Activated naive CD4-positive, alpha-beta T cell treated with anti-CD3 and anti-CD28 coated beads, Interleukin-2, amount 10 ng/mL, durations not matched to agents 7 days and 5 days (primary cell): ENCODE data around the gene CIAPIN1.
A peak's percentile ranks its signal among the peaks of the same experiment; 100 is the strongest.

Experiments
- CTCF ChIA-PET: fragments of 350-600 bp; sonication (Branson Sonifier 250); formaldehyde crosslinking; loops from one replicate; lab custom pipeline; 2021; ENCODE audit warnings: antibody characterized with exemption; lab: Charles Lee
- DNase-seq: peaks from one replicate; pipeline ENCODE4 v3.0.0-alpha.2; 2020
- H3K27ac Mint-ChIP-seq: one replicate; pipeline ENCODE4 v1.8.0; 2021; ENCODE audit warnings: mild to moderate bottlenecking, moderate library complexity, mixed read lengths
- H3K27me3 Mint-ChIP-seq: one replicate; pipeline ENCODE4 v1.8.0; 2021; ENCODE audit warnings: mild to moderate bottlenecking, mixed read lengths
- H3K36me3 Mint-ChIP-seq: one replicate; pipeline ENCODE4 v1.8.0; 2021; ENCODE audit warnings: mixed read lengths
- H3K4me1 Mint-ChIP-seq: one replicate; pipeline ENCODE4 v1.8.0; 2021; ENCODE audit warnings: mixed read lengths
- H3K4me3 Mint-ChIP-seq: one replicate; pipeline ENCODE4 v1.8.0; 2021; ENCODE audit warnings: mild to moderate bottlenecking, moderate library complexity, mixed read lengths
- H3K9me3 Mint-ChIP-seq: one replicate; pipeline ENCODE4 v1.8.0; 2021; ENCODE audit warnings: mixed read lengths

Gene CIAPIN1

DNA sequence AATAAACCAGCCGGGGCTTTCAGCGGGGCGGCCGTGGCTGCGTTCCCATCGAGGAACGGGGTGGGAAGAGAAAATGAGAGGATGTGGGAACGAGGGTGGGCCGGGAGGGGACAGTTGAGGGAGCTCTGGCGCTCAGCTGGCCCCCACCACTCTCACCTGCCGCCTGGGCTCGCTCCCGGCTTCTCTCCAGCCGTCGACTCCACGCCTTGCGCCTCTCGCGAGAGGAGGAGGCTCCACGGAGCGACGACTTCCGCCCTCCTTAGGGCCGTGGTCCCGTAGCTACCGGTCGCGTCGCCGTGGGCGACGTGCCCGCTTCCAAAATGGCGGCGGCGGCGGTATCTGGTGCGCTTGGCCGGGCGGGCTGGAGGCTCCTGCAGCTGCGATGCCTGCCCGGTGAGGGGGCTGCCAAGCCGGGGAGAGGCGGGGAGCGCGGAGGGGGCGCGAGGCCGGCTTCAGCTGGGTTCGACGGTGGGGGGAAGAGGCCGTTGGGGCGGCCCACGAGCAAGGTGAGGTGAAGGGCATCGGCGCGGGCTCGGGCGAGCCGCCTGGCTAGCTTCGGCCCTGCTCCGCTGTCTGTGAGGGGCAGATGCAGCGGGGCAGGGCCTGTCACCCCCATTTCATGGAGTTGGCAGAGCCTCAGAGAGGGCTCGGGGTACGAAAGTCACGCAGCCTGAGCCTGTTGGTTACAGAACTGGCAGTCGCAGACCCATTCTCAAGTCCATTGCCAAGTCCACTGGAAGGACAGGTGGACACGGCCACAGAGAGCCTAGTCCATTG, at the start of gene CIAPIN1, which contains the start of gene COQ9:
Gene CIAPIN1 (minus strand): TSS at position 200 of the 777 bp plus-strand sequence. CDS start 6,457 bp downstream, outside the sequence.
Gene COQ9 (plus strand): TSS at position 294 of the 777 bp plus-strand sequence. CDS start 27 bp downstream, at position 321.
- peak within 1 kb of the TSS; percentile 89 for H3K27ac Mint-ChIP-seq
- CTCF ChIA-PET: interaction anchor here (1.1 to 3.0 kb wide), 4 partner anchors 13 to 73 kb away, joined by 6 to 25 read pairs (median 10); partner anchors contain the start of gene POLR2C
- peaks cover 38% of the 10 kb centered on the region for H3K4me1 Mint-ChIP-seq
- H3K9me3 Mint-ChIP-seq: no peaks in the 10 kb centered on the region
- H3K27me3 Mint-ChIP-seq: no peaks in the 10 kb centered on the region
- peaks cover 12% of the 10 kb centered on the region for H3K36me3 Mint-ChIP-seq
- peak; percentile 97 for DNase-seq
- H3K4me3 Mint-ChIP-seq: peak within 1 kb of the TSS; percentile 94

DNA sequence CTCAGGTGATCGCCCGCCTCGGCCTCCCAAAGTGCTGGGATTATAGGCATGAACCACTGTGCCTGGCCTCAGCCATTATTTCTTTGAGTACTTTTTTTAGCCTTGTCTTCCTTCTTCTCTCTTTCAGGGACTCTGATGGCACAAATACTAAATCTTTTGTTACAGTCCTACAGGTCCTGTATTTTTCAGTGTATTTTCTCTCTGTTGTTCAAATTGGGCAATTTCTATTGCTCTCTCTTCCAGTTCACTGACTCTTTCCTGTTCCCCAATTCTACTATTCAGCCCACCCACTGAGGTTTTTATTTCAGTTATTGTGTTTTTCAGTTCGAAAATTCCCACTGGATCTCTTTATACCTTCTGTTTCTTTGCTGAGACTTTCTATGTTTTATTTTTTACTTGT, 46.6 kb upstream of the CIAPIN1 start:
- no peak for DNase-seq
- CTCF ChIA-PET: no interaction called here
- Mint-ChIP-seq H3K9me3 (no peaks in the 10 kb centered on the region), H3K27ac (no peak overlapping the region), H3K27me3 (peaks cover 22% of the 10 kb centered on the region), H3K4me1 (no peaks in the 10 kb centered on the region), H3K4me3 (no peak overlapping the region), H3K36me3 (no peaks in the 10 kb centered on the region)

DNA sequence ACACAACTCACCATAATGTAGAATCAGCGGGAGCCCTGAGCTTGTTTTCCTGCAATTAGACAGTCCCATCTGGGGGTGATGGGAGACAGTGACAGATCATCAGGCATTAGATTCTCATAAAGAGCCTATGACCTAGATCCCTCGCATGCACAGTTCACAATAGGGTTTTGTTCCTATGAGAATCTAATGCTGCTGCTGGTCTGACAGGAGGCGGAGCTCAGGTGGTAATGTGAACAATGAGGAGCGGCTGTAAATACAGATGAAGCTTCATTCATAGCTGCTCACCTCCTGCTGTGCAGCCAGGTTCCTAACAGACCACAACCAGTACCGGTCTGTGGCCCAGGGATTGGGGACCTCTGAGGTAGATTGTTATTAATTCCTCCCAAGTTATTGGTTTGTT, 42.0 kb upstream of the CIAPIN1 start:
- no peaks in the 10 kb centered on the region for H3K36me3 Mint-ChIP-seq

DNA sequence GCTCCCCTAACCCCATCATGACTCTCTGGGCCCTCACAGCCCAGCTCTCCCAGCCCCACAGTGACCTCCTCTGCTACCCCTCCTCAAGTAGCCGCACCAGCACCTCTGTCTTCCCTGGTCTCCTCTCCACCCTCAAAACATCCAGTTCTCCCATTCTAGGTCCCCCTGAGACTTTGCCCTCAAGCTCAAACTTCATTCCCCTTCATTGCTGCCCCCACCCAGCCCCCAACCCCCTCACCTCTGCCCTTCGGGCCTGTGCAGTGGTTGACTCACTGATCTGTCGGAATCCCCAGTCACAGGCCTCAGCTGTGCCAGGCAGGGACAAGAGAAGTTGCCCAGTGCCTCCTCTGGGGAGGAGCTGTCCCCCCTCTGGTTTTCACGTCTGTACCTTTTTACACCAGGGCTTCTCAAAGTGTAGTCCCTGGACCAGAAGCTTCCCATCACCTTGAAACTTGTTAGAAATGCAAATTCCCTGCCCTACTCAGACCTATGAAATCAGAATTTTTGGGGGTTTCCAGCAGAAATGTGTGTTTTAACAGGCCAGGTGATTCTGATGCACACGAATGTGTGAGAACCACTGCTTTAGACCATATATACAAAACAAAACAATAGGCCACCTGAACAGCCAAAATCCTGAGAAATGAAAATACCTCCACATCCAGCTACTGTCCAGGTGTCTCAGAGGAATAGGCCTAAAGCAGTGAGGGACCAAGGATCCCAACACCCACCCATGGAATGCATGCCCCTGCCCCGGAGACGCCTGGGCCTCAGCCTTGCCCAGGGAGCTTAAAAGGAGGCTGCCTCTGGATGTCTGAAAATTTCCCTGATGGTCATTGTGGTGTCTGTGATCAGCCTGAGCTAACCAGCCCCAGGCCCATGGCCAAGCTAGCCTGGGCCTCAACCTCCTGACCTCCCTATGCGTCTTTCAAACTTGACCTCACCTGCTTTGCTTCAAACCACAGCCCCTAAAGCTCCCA, 40.0 kb upstream of the CIAPIN1 start:
- Mint-ChIP-seq H3K4me3 (peak overlapping the region; percentile 60), H3K36me3 (no peaks in the 10 kb centered on the region), H3K27me3 (peaks cover 43% of the 10 kb centered on the region), H3K9me3 (no peaks in the 10 kb centered on the region), H3K4me1 (peaks cover 13% of the 10 kb centered on the region), H3K27ac (no peak overlapping the region)
- no peak for DNase-seq
- CTCF ChIA-PET: interaction anchor here (0.8 to 4.3 kb wide), 6 partner anchors 9 to 40 kb away, joined by 3 to 23 read pairs (median 4); partner anchors contain the start of gene POLR2C

More for the DNA sequence above, 42.0 kb upstream of the CIAPIN1 start:
- H3K9me3 Mint-ChIP-seq: no peaks in the 10 kb centered on the region
- no peak overlapping the region for H3K4me3 Mint-ChIP-seq
- no peak overlapping the region for H3K27ac Mint-ChIP-seq
- peaks cover 13% of the 10 kb centered on the region for H3K4me1 Mint-ChIP-seq
- peaks cover 32% of the 10 kb centered on the region for H3K27me3 Mint-ChIP-seq
- no peak for DNase-seq
- CTCF ChIA-PET: interaction anchor here (2.1 kb wide), 1 partner anchor 31 kb away, joined by 9 read pairs; no protein-coding TSS in a partner anchor

DNA sequence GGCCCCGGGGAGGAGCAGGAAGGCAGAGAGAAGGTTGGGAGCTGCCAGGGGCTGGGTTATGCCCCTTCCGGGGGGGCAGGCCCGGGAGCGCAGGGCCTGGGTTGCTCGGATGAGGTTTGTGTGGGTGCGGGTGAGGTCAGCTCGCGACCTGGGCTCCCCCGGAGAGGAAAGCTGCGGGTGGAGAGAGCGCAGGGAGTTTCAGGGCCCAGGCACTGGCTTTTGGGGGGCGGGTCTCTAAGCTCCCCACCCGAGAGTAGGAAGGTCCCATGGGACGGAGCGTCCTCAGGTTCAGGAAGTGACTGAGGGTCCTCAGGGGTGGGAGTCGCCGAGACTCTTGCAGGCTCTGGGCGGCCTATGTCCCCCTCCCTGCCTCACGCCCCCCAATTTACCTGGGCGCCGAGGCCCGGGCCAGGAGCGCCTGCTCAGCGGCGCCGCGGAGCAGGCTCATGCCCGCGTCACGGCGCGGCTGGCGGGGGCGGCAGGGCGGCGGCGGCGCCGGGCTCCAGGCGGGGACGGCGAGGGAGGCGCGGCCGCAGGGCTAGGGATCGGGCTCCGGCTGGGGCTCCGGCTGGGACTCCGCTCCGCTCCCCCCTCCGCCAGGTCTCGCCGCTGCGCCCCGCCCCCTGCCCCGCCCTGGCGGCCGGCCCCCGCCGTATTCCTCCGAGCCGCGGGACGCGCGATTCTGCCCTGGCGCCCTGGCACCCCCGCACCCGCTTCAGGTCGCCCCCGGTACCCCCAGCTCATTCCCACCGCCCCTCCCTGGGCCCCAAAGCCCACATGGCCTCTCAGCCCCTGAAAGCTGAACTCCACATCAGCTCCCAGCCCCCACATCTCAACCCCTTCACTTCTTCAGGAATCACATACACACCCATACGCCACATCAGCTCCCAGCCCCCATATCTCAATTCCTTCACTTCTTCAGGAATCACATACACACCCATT, 39.0 kb upstream of the CIAPIN1 start, which contains the start of gene DOK4:
Gene DOK4 (minus strand): TSS at position 578 of the 942 bp plus-strand sequence. CDS start 6,986 bp downstream, outside the sequence.
- Mint-ChIP-seq H3K4me1 (peaks cover 13% of the 10 kb centered on the region), H3K4me3 (peak within 1 kb of the TSS; percentile 75), H3K9me3 (no peaks in the 10 kb centered on the region), H3K27ac (peak within 1 kb of the TSS; percentile 62), H3K36me3 (no peaks in the 10 kb centered on the region), H3K27me3 (peaks cover 45% of the 10 kb centered on the region)
- peak; percentile 85 for DNase-seq
- CTCF ChIA-PET: interaction anchor here (3.0 to 4.3 kb wide), 2 partner anchors 12 to 33 kb away, joined by 18 to 23 read pairs; no protein-coding TSS in a partner anchor

DNA sequence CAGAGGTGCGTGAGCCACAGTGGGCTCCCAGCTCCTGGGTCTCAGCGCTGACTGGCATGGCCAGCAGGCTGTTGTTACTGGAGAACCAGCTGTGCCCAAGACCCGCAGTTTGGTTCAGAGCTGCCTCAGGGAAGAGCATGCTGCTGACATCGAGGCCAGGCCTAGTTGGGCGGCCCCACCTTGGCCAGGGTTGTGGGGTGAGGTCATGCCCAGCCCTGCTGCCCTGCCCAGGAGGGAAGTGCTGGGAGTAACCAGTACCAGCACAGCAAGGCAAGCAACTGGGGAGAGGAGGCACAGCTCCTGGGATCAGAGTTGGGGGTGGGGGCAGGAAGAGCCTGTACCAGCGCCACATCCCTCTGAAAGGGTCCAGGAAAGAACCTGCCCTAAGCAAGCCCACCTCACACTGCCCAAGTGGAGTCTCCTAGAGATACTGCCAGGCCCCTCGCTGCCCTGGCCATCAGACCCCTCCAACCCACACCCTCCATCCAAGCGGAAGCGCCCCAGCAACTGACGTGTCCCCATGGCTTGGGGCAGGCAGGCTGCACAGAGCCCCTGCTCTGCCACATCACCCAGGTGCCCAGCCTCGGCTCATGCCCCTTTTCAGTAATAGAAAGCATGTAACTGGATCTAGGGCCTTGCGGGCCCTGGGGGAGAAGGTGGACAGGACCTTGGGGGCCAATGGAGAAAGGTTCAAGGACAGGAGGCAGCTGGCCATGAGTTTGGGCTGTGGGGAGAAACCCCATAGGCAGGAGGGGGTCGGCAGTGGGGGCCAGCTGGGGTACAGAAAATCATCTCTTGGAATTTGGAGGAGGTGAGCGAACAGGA, 38.1 kb upstream of the CIAPIN1 start:
- H3K9me3 Mint-ChIP-seq: no peaks in the 10 kb centered on the region
- H3K4me1 Mint-ChIP-seq: peaks cover 13% of the 10 kb centered on the region
- no peaks in the 10 kb centered on the region for H3K36me3 Mint-ChIP-seq
- DNase-seq: no peak
- H3K4me3 Mint-ChIP-seq: peak overlapping the region; percentile 75
- H3K27me3 Mint-ChIP-seq: peaks cover 42% of the 10 kb centered on the region
- peak overlapping the region; percentile 62 for H3K27ac Mint-ChIP-seq
- CTCF ChIA-PET: interaction anchor here (1.4 to 4.3 kb wide), 3 partner anchors 11 to 34 kb away, joined by 3 to 23 read pairs (median 18); partner anchors contain the start of gene POLR2C

DNA sequence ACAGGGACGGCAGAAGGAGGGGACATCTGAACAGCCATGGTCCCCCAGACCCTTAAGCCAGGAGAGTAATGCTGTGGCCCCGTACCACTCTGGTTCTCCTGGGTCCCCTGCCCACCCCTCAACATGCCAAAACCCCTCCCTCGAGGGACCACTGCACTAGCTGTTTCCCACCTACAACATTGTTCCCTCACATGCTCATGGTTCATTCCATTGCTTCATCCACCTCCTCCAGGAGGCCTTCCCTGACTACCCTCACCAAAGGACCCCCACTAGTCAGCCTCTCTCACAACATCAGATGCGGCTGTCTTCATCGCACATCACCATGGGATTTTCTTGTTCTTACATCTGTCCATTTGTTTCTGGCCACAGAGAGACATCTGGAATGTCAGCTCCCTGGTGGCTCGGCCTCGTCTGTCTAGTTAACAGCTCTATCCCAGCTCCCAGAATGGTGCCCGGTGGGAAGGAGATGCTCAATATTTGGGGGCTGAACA, 37.4 kb upstream of the CIAPIN1 start:
- H3K27ac Mint-ChIP-seq: no peak overlapping the region

DNA sequence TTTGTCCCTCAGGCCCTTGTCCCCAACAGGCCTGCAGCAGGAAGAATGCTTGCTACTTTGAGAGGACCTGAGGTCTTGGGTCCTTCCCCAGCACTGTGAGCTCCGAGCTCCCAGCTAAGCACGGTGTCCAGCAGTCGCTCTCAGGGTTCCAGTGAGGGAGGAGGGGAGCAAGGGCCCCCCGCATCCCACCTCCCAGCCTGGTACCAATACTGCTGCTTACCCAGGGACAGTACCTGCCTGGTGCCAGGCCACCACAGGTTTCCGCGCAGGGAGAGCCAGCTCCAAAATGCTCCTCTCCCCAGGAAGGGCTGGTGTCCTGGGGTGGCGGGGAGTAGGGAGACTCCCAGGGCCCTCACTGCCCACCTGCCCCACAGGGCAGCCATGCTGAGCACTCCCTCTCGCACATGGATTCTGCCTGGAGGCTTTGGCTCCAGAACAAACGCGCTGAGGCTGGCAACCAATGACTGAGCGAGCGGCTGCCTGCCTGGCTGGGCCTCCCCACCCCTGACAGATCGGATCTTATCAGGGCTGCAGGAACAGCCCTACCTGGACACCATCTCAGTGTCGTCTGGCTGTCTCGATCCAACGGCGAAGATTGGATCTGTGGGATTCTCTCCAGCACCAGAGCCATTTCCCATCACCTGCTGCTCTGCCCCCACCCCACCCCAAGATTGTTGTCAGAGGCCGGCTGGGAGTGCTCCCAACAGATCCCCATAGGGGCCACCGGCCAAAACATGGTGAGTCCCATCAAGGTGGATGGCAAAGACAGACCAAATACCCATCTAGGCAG, 36.7 kb upstream of the CIAPIN1 start:
- H3K4me1 Mint-ChIP-seq: peaks cover 13% of the 10 kb centered on the region
- CTCF ChIA-PET: interaction anchor here (1.1 to 4.3 kb wide), 4 partner anchors 9 to 36 kb away, joined by 3 to 18 read pairs (median 4); partner anchors contain the start of gene POLR2C
- H3K27ac Mint-ChIP-seq: no peak overlapping the region
- peaks cover 43% of the 10 kb centered on the region for H3K27me3 Mint-ChIP-seq
- H3K4me3 Mint-ChIP-seq: no peak overlapping the region
- no peak for DNase-seq
- no peaks in the 10 kb centered on the region for H3K36me3 Mint-ChIP-seq
- no peaks in the 10 kb centered on the region for H3K9me3 Mint-ChIP-seq

More for the DNA sequence above, 37.4 kb upstream of the CIAPIN1 start:
- no peaks in the 10 kb centered on the region for H3K36me3 Mint-ChIP-seq
- no peak for DNase-seq
- peaks cover 13% of the 10 kb centered on the region for H3K4me1 Mint-ChIP-seq
- CTCF ChIA-PET: interaction anchor here (1.4 to 4.3 kb wide), 2 partner anchors 22 to 35 kb away, joined by 3 to 18 read pairs; partner anchors contain the start of gene POLR2C
- H3K9me3 Mint-ChIP-seq: no peaks in the 10 kb centered on the region
- peaks cover 43% of the 10 kb centered on the region for H3K27me3 Mint-ChIP-seq
- no peak overlapping the region for H3K4me3 Mint-ChIP-seq

DNA sequence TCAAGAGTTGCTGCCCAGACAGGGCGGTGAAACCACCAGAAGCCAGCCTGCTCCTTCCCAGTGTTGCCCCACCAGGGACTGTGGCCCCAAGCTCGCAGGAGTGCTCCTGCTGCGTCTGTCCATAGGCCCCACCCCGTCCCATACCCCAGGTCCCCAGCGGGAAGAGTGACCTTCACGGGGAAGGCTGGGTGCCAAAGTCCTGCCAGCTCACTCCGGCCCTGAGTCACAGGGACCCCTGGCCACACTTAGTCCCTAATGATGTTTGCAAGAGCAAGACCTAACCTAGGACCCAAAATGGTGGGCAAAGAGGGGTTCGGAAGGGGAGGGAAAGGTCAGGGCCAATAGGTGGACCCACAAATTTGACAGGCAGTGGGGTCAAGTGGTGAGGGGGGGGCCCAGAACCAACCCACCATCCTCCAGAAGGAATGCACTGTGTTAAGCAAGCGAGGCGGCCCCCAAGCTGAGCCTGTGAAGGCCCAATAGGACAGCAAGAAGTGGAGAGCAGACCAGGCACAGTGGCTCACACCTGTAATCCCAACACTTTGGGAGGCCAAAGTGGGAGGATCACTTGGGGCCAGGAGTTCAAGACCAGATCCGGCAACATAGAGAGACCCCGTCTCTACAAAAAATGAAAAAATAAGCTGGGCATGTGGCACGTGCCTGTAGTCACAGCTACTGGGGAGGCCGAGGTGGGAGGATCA, 35.8 kb upstream of the CIAPIN1 start:
- Mint-ChIP-seq H3K27me3 (peaks cover 43% of the 10 kb centered on the region), H3K27ac (no peak overlapping the region), H3K4me3 (no peak overlapping the region), H3K9me3 (no peaks in the 10 kb centered on the region), H3K4me1 (peaks cover 13% of the 10 kb centered on the region), H3K36me3 (no peaks in the 10 kb centered on the region)
- CTCF ChIA-PET: interaction anchor here (1.1 to 1.2 kb wide), 2 partner anchors 8 to 37 kb away, joined by 4 read pairs; no protein-coding TSS in a partner anchor
- no peak for DNase-seq

DNA sequence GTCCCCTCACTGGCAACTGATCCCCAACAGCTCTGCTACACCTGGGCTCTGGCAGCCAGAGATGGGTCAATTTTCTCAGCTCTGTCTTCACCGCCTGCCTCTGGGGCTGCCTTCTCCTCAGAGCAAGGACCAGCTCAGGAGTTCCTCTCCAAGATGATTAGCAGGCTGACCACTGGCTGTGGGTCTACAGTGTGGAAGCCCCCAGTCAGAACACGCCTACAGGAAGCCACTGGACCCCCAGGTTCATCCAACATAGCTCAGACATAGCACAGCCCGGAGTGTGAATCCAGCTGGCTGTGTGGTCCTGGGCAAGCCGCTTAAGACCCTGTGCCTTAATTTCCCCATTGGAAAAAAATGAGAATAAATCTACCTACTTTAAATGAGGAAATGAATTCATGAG, 34.2 kb upstream of the CIAPIN1 start:
- no peak overlapping the region for H3K4me3 Mint-ChIP-seq
- H3K27me3 Mint-ChIP-seq: peaks cover 43% of the 10 kb centered on the region
- peaks cover 11% of the 10 kb centered on the region for H3K4me1 Mint-ChIP-seq
- H3K36me3 Mint-ChIP-seq: no peaks in the 10 kb centered on the region
- DNase-seq: no peak
- no peaks in the 10 kb centered on the region for H3K9me3 Mint-ChIP-seq
- CTCF ChIA-PET: interaction anchor here (1.0 to 2.4 kb wide), 4 partner anchors 19 to 63 kb away, joined by 3 to 14 read pairs (median 4); partner anchors contain the start of gene POLR2C
- H3K27ac Mint-ChIP-seq: no peak overlapping the region
